ENCODE data around the gene ARHGAP20.
A peak's percentile ranks its signal among the peaks of the same experiment; 100 is the strongest.
"Not testable (repeated sequence)": the region's sequence is repeated elsewhere in the genome, so short reads cannot be mapped to it uniquely, and the experiment has no call there.

The ARHGAP20 gene

GRCh38 chr11:110716361-110716760 lies 4.1 kb upstream of the ARHGAP20 start:
- DNase-seq = no peak

GRCh38 chr11:110715541-110715940 lies 3.3 kb upstream of the ARHGAP20 start:
- DNase-seq = no peak

- DNase-seq = no peak
Observed at GRCh38 chr11:110713449-110713776, 1.2 kb upstream of the ARHGAP20 start.

- DNase-seq = no peak
Observed at GRCh38 chr11:110712659-110713448, 617 bp upstream of the ARHGAP20 start.

- DNase-seq = no peak
Observed at GRCh38 chr11:110711448-110711775, 825 bp downstream of the ARHGAP20 start.

GRCh38 chr11:110710628-110711381 lies 1.4 kb downstream of the ARHGAP20 start:
- peak; percentile 1 for DNase-seq

GRCh38 chr11:110704210-110704864 lies 7.9 kb downstream of the ARHGAP20 start:
- no peak for DNase-seq

- no peak for DNase-seq
Observed at GRCh38 chr11:110691926-110692325, 20.3 kb downstream of the ARHGAP20 start.

GRCh38 chr11:110689306-110689705 lies 22.9 kb downstream of the ARHGAP20 start:
- DNase-seq = no peak

- no peak for DNase-seq
Observed at GRCh38 chr11:110679323-110679975, 32.8 kb downstream of the ARHGAP20 start.

GRCh38 chr11:110675548-110675947 lies 36.7 kb downstream of the ARHGAP20 start:
- DNase-seq = no peak

- DNase-seq = no peak
Observed at GRCh38 chr11:110665689-110666465, 46.4 kb downstream of the ARHGAP20 start.

GRCh38 chr11:110655967-110656366 lies 56.3 kb downstream of the ARHGAP20 start:
- DNase-seq = no peak

- no peak for DNase-seq
Observed at GRCh38 chr11:110654456-110654855, 57.8 kb downstream of the ARHGAP20 start.

- DNase-seq = no peak
Observed at GRCh38 chr11:110645253-110645652, 67.0 kb downstream of the ARHGAP20 start.

- DNase-seq = no peak
Observed at GRCh38 chr11:110634370-110634769, 77.9 kb downstream of the ARHGAP20 start.

- DNase-seq = no peak
Observed at GRCh38 chr11:110631551-110631950, 80.7 kb downstream of the ARHGAP20 start.

- DNase-seq = no peak
Observed at GRCh38 chr11:110629594-110629993, 82.6 kb downstream of the ARHGAP20 start.

GRCh38 chr11:110621826-110622225 lies 90.4 kb downstream of the ARHGAP20 start:
- DNase-seq = no peak

- not testable (repeated sequence) for DNase-seq
Observed at GRCh38 chr11:110619366-110619765, 92.9 kb downstream of the ARHGAP20 start.

- DNase-seq = no peak
Observed at GRCh38 chr11:110614031-110614430, 98.2 kb downstream of the ARHGAP20 start.

- DNase-seq = no peak
Observed at GRCh38 chr11:110613197-110613918, 98.9 kb downstream of the ARHGAP20 start.

Measured in stimulated activated CD4-positive, alpha-beta T cell treated with anti-CD3 and anti-CD28 coated beads, Interleukin-4, amount 100 ng/mL, for 1 hour (primary cell).